ENCODE measurements around the gene CYP4X1. TPM values are rescaled to one million over a fixed set of nuclear protein-coding genes. Genes with fewer than 3 reads are reported as not detected.

Gene CYP4X1, protein sequence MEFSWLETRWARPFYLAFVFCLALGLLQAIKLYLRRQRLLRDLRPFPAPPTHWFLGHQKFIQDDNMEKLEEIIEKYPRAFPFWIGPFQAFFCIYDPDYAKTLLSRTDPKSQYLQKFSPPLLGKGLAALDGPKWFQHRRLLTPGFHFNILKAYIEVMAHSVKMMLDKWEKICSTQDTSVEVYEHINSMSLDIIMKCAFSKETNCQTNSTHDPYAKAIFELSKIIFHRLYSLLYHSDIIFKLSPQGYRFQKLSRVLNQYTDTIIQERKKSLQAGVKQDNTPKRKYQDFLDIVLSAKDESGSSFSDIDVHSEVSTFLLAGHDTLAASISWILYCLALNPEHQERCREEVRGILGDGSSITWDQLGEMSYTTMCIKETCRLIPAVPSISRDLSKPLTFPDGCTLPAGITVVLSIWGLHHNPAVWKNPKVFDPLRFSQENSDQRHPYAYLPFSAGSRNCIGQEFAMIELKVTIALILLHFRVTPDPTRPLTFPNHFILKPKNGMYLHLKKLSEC
- 7.4 and 11.6 TPM in 2 replicates for total RNA-seq

GRCh38 chr1:47023268-47024140, at the start of gene CYP4X1:
Gene CYP4X1, plus strand, starts transcription at chr1:47023669. Its CDS starts 149 bp downstream, at chr1:47023818.

DNA sequence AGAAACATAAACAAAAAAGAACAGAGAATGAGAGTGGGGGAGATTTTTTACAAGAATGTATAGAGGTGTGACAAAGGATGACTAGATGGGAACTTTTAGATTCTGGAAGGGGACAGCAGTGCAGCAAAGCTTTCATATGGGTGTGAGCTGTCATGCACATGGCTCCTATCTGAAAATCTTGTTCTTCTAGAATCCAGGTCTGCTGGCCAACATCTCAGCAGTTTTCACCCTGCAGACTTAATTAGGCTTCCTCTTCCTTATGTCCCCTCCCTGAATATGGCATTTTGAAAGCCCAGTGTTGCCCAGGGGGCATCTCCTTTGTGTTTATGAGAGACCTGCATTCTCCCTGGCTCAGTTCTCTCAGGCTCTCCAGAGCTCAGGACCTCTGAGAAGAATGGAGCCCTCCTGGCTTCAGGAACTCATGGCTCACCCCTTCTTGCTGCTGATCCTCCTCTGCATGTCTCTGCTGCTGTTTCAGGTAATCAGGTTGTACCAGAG, 43.7 kb downstream of the CYP4X1 start, which contains the start of gene CYP4Z1:
Gene CYP4Z1, plus strand, starts transcription at position 135 of the 498 bp plus-strand sequence. Its CDS starts 260 bp downstream, at position 395.

Other genes starting within 250 kb of the CYP4X1 start
- not detected in 2 replicates for gene CYP4B1, start 224.6 kb upstream of the CYP4X1 start, total RNA-seq
- 0.13 TPM in 1 of 2 replicates, not detected in the other for gene CYP4A11, start 82.2 kb upstream of the CYP4X1 start, total RNA-seq
- 0.13 TPM in 1 of 2 replicates, not detected in the other for gene CYP4Z1, start 43.6 kb downstream of the CYP4X1 start, total RNA-seq
- not detected in 2 replicates for gene CYP4A22, start 113.8 kb downstream of the CYP4X1 start, total RNA-seq
- not detected in 2 replicates for gene PDZK1IP1, start 166.4 kb downstream of the CYP4X1 start, total RNA-seq
- gene TAL1, start 208.6 kb downstream of the CYP4X1 start, total RNA-seq, result 0.31 and 0.66 TPM in 2 replicates

Measured in aortic smooth muscle cell (primary cell).